HepG2 (cell line): ENCODE data around the gene ASCC3. TPM values are rescaled to one million over a fixed set of nuclear protein-coding genes. Genes with fewer than 3 reads are reported as not detected.

Experiments used
- ATAC-seq: fragments of 200-7000 bp; cut with Tn5 transposase; 3 replicates; pipeline ENCODE4 v1.9.1; 2020; ENCODE audit warnings: mild to moderate bottlenecking, moderate library complexity
- BruUV-seq: library from RNA; stranded (reverse); fragments of 400-500 nt; replicated peaks from 2 replicates; lab custom pipeline; 2021; lab: Mats Ljungman, UMichigan
- CTCF ChIA-PET: fragments of 300-600 bp; formaldehyde crosslinking; extraction: SDS; loops from one replicate; lab custom pipeline; 2021; ENCODE audit warnings: low total read pairs, inconsistent platforms, low intra/inter-chr PET ratio; lab: Yijun Ruan, JAX
- POLR2A ChIA-PET: fragments of 350-600 bp; sonication (Branson Sonifier 250); formaldehyde crosslinking; loops from one replicate; lab custom pipeline; 2020; ENCODE audit warnings: antibody characterized with exemption, inconsistent platforms; lab: Yijun Ruan, JAX
- DNase-seq: peaks from one replicate; pipeline ENCODE4 v3.0.0-alpha.2; 2015; ENCODE audit warnings: low spot score
- FAIRE-seq: peaks from 3 replicates; lab custom pipeline; 2011; peaks lifted over from hg19 to GRCh38; lab: Jason Lieb, UNC
- H2AFZ ChIP-seq: one replicate; pipeline ENCODE4 v1.6.1; 2011; ENCODE audit warnings: low read length, inconsistent platforms
- H3K27ac ChIP-seq: fragments of 300-600 bp; 3 replicates; pipeline ENCODE4 v1.8.0; 2011; ENCODE audit warnings: mixed run types, mild to moderate bottlenecking, mixed read lengths, low read length, inconsistent platforms; ENCODE audit not compliant: insufficient read depth; ENCODE audit errors: extremely low read length
- H3K27me3 ChIP-seq, 2 experiments: fragments of 200-600 bp in 1 of 2; 2 replicates in 1 of 2; 3 replicates in 1 of 2; pipeline versions ENCODE4 v1.6.0 to v1.8.0; 2011; ENCODE audit warnings: low read length in 2 of 2, mild to moderate bottlenecking in 2 of 2, moderate library complexity in 2 of 2, inconsistent platforms in 1 of 2; ENCODE audit not compliant: insufficient read depth in 2 of 2, control insufficient read depth in 1 of 2
- H3K36me3 ChIP-seq, 2 experiments: fragments of 200-600 bp in 1 of 2; replicated peaks in 1 of 2; 2 replicates in 1 of 2; 3 replicates in 1 of 2; pipeline versions ENCODE4 v1.5.1 to v1.8.0; 2011; ENCODE audit warnings: low read length in 2 of 2, inconsistent platforms in 1 of 2; ENCODE audit not compliant: insufficient read depth in 2 of 2, control insufficient read depth in 1 of 2
- H3K4me1 ChIP-seq: 2 replicates; pipeline ENCODE4 v1.5.1; 2012; ENCODE audit warnings: low read length, inconsistent platforms; ENCODE audit not compliant: insufficient read depth
- H3K4me2 ChIP-seq: 2 replicates; pipeline ENCODE4 v1.6.0; 2011; ENCODE audit warnings: low read depth, low read length, inconsistent platforms
- H3K4me3 ChIP-seq, 3 experiments: fragments of 200-600 bp in 1 of 3; sonication (generic), shearing (Covaris generic) in 1 of 3; replicated peaks in 1 of 3; 2 replicates each; pipeline ENCODE4 v1.5.1; 2011 to 2016; ENCODE audit warnings: low read length in 3 of 3, inconsistent platforms in 2 of 3, low read depth in 2 of 3, mild to moderate bottlenecking in 2 of 3, control low read depth in 1 of 3, mixed read lengths in 1 of 3; ENCODE audit not compliant: insufficient read depth in 1 of 3
- H3K79me2 ChIP-seq: one replicate; pipeline ENCODE4 v1.6.1; 2011; ENCODE audit warnings: low read length, inconsistent platforms; ENCODE audit not compliant: insufficient read depth
- H3K9ac ChIP-seq: 2 replicates; pipeline ENCODE4 v1.6.0; 2011; ENCODE audit warnings: mild to moderate bottlenecking, low read depth, low read length, inconsistent platforms; ENCODE audit not compliant: insufficient read depth
- H3K9me3 ChIP-seq: 2 replicates; pipeline ENCODE4 v1.5.1; 2012; ENCODE audit warnings: mild to moderate bottlenecking, low read length
- H4K20me1 ChIP-seq: 2 replicates; pipeline ENCODE4 v1.6.0; 2011; ENCODE audit warnings: inconsistent platforms, mild to moderate bottlenecking, low read length, moderate library complexity; ENCODE audit not compliant: insufficient read depth
- CTCF ChIP-seq: sonication (generic); formaldehyde crosslinking; IDR thresholded peaks from 2 replicates; pipeline ENCODE4 v1.5.0; 2020; ENCODE audit warnings: mild to moderate bottlenecking, missing genetic modification reagents, moderate library complexity
- HNF4A ChIP-seq: sonication (generic); formaldehyde crosslinking; IDR thresholded peaks from 2 replicates; pipeline ENCODE4 v1.4.0; 2020; ENCODE audit warnings: missing genetic modification reagents
- RAD21 ChIP-seq: fragments of 450-650 bp; formaldehyde crosslinking; IDR thresholded peaks from 2 replicates; pipeline ENCODE4 v1.5.0; 2020; ENCODE audit warnings: mild to moderate bottlenecking
- SALL2 ChIP-seq: sonication (generic); formaldehyde crosslinking; IDR thresholded peaks from 2 replicates; pipeline ENCODE4 v1.8.1; 2023; ENCODE audit warnings: mild to moderate bottlenecking, missing genetic modification reagents, inconsistent platforms
- SMC3 ChIP-seq: IDR thresholded peaks from 2 replicates; pipeline ENCODE4 v1.6.1; 2011; ENCODE audit warnings: low read length, improper control_type of control experiment
- STAG1 ChIP-seq: sonication (generic); formaldehyde crosslinking; IDR thresholded peaks from 2 replicates; pipeline ENCODE4 v1.4.0; 2020; ENCODE audit warnings: missing genetic modification reagents
- THRA ChIP-seq: sonication (generic); formaldehyde crosslinking; IDR thresholded peaks from 2 replicates; pipeline ENCODE4 v1.4.0; 2020; ENCODE audit warnings: missing genetic modification reagents, borderline replicate concordance
- WGBS: methylation state at CpG from one replicate; pipeline ENCODE4 v1.1.6; 2017; ENCODE audit warnings: low lambda C conversion rate; 5-methylcytosine and 5-hydroxymethylcytosine counted together
- in situ Hi-C: cut with HindIII; loops from 2 replicates; pipeline ENCODE4 v1.10.0; 2017; ENCODE audit warnings: low pct_unique_long_range_greater_than_20kb; ENCODE audit not compliant: extremely low pct_ligation_motif_present
- intact Hi-C: fragments of 100-400 bp; cut with micrococcal nuclease; formaldehyde crosslinking; loops from one replicate; pipeline ENCODE4 v1.10.0; 2022; ENCODE audit not compliant: unreplicated experiment
- polyA plus RNA-seq, 8 experiments: library from polyadenylated mRNA; depleted of rRNA in 3 of 8; stranded (reverse) in 7 of 8; unstranded in 1 of 8; fragments of >200 nt; fragmentation: Illumina TruSeq in 4 of 8; extraction: Trizol in 4 of 8; gene quantifications; 2 replicates each; pipeline versions ENCODE4 v1.2.1 to v1.2.3, GENCODE V29; 2011 to 2016; ENCODE audit warnings: low read depth in 4 of 8, missing spikeins in 1 of 8, mixed read lengths in 1 of 8; ENCODE audit not compliant: insufficient read depth in 1 of 8
- total RNA-seq, 5 experiments: library from RNA; depleted of rRNA; stranded (reverse); fragments of >200 nt; fragmentation: Illumina TruSeq; extraction: Trizol; gene quantifications; 2 replicates each; pipeline ENCODE4 v1.2.3, GENCODE V29; 2016; ENCODE audit warnings: low read depth in 1 of 5

The ASCC3 gene
- total and polyA plus RNA-seq, 2 of the 13 experiments (the other 11 are each of a cell fraction or from before 2014, with no cell fraction given), result 23.1 to 55.7 TPM

- Histone ChIP-seq H3K4me2 (no peak overlapping the region), H4K20me1 (no peaks in the 10 kb centered on the region)
- WGBS, result 0% methylated on average over 3 of the region's 3 CpGs
- TF ChIP-seq THRA (CRISPR knock-in tag), result peak; percentile 64; the same call in 1 of the 2 replicates
- no peak for TF ChIP-seq HNF4A
- TF ChIP-seq STAG1 (CRISPR knock-in tag), result peak; percentile 80
- peak; percentile 62 for TF ChIP-seq SMC3
- peak; percentile 73 for TF ChIP-seq CTCF (CRISPR knock-in tag)
- no peak for TF ChIP-seq SALL2
- TF ChIP-seq RAD21 (CRISPR knock-in tag), result 0 out of 2 replicates have a peak, but pooled peaks have one; percentile 28
- TF ChIP-seq, all 625 proteins: peak for 5
- ChIA-PET POLR2A (no interaction called here), CTCF (interaction anchor here (1.0 to 1.9 kb wide), 6 partner anchors 109 to 478 kb away, joined by 3 to 13 read pairs (median 7); no protein-coding TSS in a partner anchor)
- Histone ChIP-seq H3K36me3 (no peaks in the 10 kb centered on the region), H3K4me1 (peaks cover 15% of the 10 kb centered on the region), H3K27ac (no peak overlapping the region), H3K9ac (no peak overlapping the region), H3K27me3 (peaks cover 3% of the 10 kb centered on the region in 2 experiments; a peak in 3 of 5 replicates), H3K79me2 (no peaks in the 10 kb centered on the region), H2AFZ (no peak overlapping the region), H3K9me3 (no peaks in the 10 kb centered on the region), H3K4me3 (no peak overlapping the region)
- no TSS peak for BruUV-seq
- intact Hi-C loops (loop anchor here (1.0 to 5.0 kb wide), 8 partner anchors 109 to 612 kb away; no protein-coding TSS in a partner anchor), in situ Hi-C loops (loop anchor here (5.0 kb wide), 1 partner anchor 362 kb away; no protein-coding TSS in a partner anchor)
- peak; percentile 68 for FAIRE-seq
- DNase-seq, result peak; percentile 27
- ATAC-seq, result peak; percentile 75
These were observed 401.7 kb downstream of the ASCC3 start for GRCh38 chr6:100479179-100480035.
